GM21619 (cell line): ENCODE results near the gene AFG3L2.

Experiments used
- ATAC-seq: cut with Tn5 transposase; IDR thresholded peaks from one replicate; pipeline ENCODE4 v1.9.1; 2021; ENCODE audit not compliant: unreplicated experiment

Gene AFG3L2

DNA sequence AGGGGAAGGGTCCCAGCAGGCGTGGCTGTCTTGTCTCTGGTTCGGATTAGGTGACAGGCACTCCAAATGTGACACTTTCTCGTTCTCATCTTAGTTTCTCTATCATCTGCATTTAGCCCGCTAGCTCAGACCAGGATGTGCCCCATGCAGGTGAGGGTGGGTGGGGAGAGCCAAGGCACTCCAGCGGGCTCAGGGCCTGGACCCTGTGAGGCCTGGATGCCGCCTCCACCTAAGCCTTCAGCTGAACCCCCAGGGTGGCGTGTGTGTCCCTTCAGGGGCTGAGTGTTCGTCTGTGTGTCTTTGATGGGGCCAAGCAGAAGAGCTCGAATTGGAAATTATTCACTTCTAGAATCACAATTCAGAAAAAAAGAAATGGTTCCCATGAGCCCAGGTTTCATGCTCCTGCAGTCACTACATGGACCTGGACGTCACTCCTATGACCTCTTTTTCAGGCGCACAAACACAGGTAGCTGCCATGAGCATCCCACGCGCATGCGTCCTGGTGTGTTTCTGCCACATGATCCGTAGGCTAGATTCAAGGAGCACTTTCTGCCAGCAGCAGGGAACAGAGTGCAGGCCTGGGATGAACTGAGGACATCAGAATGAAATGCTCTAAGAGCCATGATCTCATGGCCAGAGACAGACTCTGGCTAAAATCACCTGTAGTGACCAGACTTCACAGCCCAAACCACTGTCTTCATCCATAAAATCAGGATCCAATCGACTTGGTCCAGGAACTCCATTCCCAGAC, 97.1 kb downstream of the AFG3L2 start:
- no peak for ATAC-seq
